WTC11 (cell line): ENCODE results near the gene KHDC1. TPM values are rescaled to one million over a fixed set of nuclear protein-coding genes. Genes with fewer than 3 reads are reported as not detected.

Experiments used
- ATAC-seq: fragments of 200-7000 bp; cut with Tn5 transposase; 2 replicates; pipeline ENCODE4 v1.10.0; 2021; ENCODE audit warnings: mild to moderate bottlenecking, moderate library complexity
- CTCF ChIA-PET: fragments of 300-600 bp; sonication (Branson Sonifier 250); formaldehyde crosslinking; loops from one replicate; lab custom pipeline; 2021; ENCODE audit warnings: antibody characterized with exemption; lab: Charles Lee
- POLR2A ChIA-PET: fragments of 350-600 bp; sonication (Branson Sonifier 250); formaldehyde crosslinking; loops from one replicate; lab custom pipeline; 2021; ENCODE audit warnings: antibody characterized with exemption; lab: Charles Lee
- DNase-seq: peaks from one replicate; pipeline ENCODE4 v3.0.0; 2021; ENCODE audit warnings: low spot score
- H3K27ac Mint-ChIP-seq: 2 replicates; pipeline ENCODE4 v1.8.0; 2021; ENCODE audit warnings: mixed read lengths
- H3K27me3 Mint-ChIP-seq: 2 replicates; pipeline ENCODE4 v1.8.0; 2021; ENCODE audit warnings: low read depth, mild to moderate bottlenecking, moderate library complexity, mixed read lengths
- H3K36me3 Mint-ChIP-seq: 2 replicates; pipeline ENCODE4 v1.8.0; 2021; ENCODE audit warnings: mixed read lengths
- H3K4me1 Mint-ChIP-seq: 2 replicates; pipeline ENCODE4 v1.8.0; 2022; ENCODE audit warnings: mixed read lengths
- H3K4me3 Mint-ChIP-seq: 2 replicates; pipeline ENCODE4 v1.8.0; 2021; ENCODE audit warnings: mild to moderate bottlenecking, moderate library complexity, mixed read lengths
- H3K9me3 Mint-ChIP-seq: 2 replicates; pipeline ENCODE4 v1.8.0; 2021; ENCODE audit warnings: mixed read lengths
- E2F1 ChIP-seq: sonication (generic); formaldehyde crosslinking; IDR thresholded peaks from 2 replicates; pipeline ENCODE4 v1.8.0; 2022; ENCODE audit warnings: mild to moderate bottlenecking, missing genetic modification reagents
- E2F4 ChIP-seq: sonication (generic); formaldehyde crosslinking; IDR thresholded peaks from 2 replicates; pipeline ENCODE4 v1.8.1; 2022; ENCODE audit warnings: low read depth, mild to moderate bottlenecking, moderate library complexity, missing genetic modification reagents, borderline replicate concordance
- FOXJ3 ChIP-seq: sonication (generic); formaldehyde crosslinking; IDR thresholded peaks from 2 replicates; pipeline ENCODE4 v1.9.0; 2021; ENCODE audit warnings: missing genetic modification reagents, mild to moderate bottlenecking, borderline replicate concordance
- FOXK1 ChIP-seq: sonication (generic); formaldehyde crosslinking; IDR thresholded peaks from 2 replicates; pipeline ENCODE4 v1.8.0; 2022; ENCODE audit warnings: mild to moderate bottlenecking, moderate library complexity, missing genetic modification reagents
- GABPB1 ChIP-seq: sonication (generic); formaldehyde crosslinking; IDR thresholded peaks from 2 replicates; pipeline ENCODE4 v1.8.1; 2023; ENCODE audit warnings: mild to moderate bottlenecking, missing genetic modification reagents
- HMGA2 ChIP-seq: fragments of 250-450 bp; sonication (Bioruptor Pico); IDR thresholded peaks from 2 replicates; pipeline ENCODE4 v1.4.0; 2021; ENCODE audit warnings: mild to moderate bottlenecking, moderate library complexity
- IRF2 ChIP-seq: sonication (generic); formaldehyde crosslinking; IDR thresholded peaks from 2 replicates; pipeline ENCODE4 v1.8.0; 2022; ENCODE audit warnings: low read depth, missing genetic modification reagents, borderline replicate concordance
- KAT7 ChIP-seq: sonication (generic); formaldehyde crosslinking; IDR thresholded peaks from 2 replicates; pipeline ENCODE4 v1.8.1; 2023; ENCODE audit warnings: missing genetic modification reagents, mild to moderate bottlenecking, borderline replicate concordance
- MXD4 ChIP-seq: fragments of 250-450 bp; sonication (Bioruptor Pico); IDR thresholded peaks from 2 replicates; pipeline ENCODE4 v1.8.0; 2021; ENCODE audit warnings: mild to moderate bottlenecking, moderate library complexity, borderline replicate concordance
- MYBL2 ChIP-seq: sonication (generic); formaldehyde crosslinking; IDR thresholded peaks from 2 replicates; pipeline ENCODE4 v1.8.1; 2023; ENCODE audit warnings: mild to moderate bottlenecking, moderate library complexity, missing genetic modification reagents
- NR3C1 ChIP-seq: sonication (generic); formaldehyde crosslinking; conservative IDR thresholded peaks from 2 replicates; pipeline ENCODE4 v1.8.1; 2023; ENCODE audit warnings: low read depth, mild to moderate bottlenecking, missing genetic modification reagents
- RELA ChIP-seq: sonication (generic); formaldehyde crosslinking; IDR thresholded peaks from 2 replicates; pipeline ENCODE4 v1.8.1; 2022; ENCODE audit warnings: missing genetic modification reagents, mild to moderate bottlenecking, borderline replicate concordance
- RORB ChIP-seq: fragments of 250-450 bp; sonication (Bioruptor Pico); IDR thresholded peaks from 2 replicates; pipeline ENCODE4 v1.9.0; 2021; ENCODE audit warnings: mild to moderate bottlenecking
- SMAD3 ChIP-seq: sonication (generic); formaldehyde crosslinking; IDR thresholded peaks from 2 replicates; pipeline ENCODE4 v1.8.0; 2022; ENCODE audit warnings: missing genetic modification reagents, mild to moderate bottlenecking, borderline replicate concordance
- STAT6 ChIP-seq: sonication (generic); formaldehyde crosslinking; conservative IDR thresholded peaks from 2 replicates; pipeline ENCODE4 v1.8.1; 2023; ENCODE audit warnings: mild to moderate bottlenecking, low read depth, missing genetic modification reagents, moderate library complexity
- TEAD4 ChIP-seq: sonication (generic); formaldehyde crosslinking; IDR thresholded peaks from 2 replicates; pipeline ENCODE4 v1.8.0; 2022; ENCODE audit warnings: mild to moderate bottlenecking, missing genetic modification reagents
- ZBTB21 ChIP-seq: sonication (generic); formaldehyde crosslinking; IDR thresholded peaks from 2 replicates; pipeline ENCODE4 v1.8.1; 2023; ENCODE audit warnings: mild to moderate bottlenecking, missing genetic modification reagents, borderline replicate concordance
- ZNF263 ChIP-seq: sonication (generic); formaldehyde crosslinking; IDR thresholded peaks from 2 replicates; pipeline ENCODE4 v1.8.1; 2022; ENCODE audit warnings: low read depth, mild to moderate bottlenecking, moderate library complexity, missing genetic modification reagents
- ZNF671 ChIP-seq: fragments of 250-450 bp; sonication (Bioruptor Pico); IDR thresholded peaks from 2 replicates; pipeline ENCODE4 v1.8.0; 2021; ENCODE audit warnings: mild to moderate bottlenecking
- total RNA-seq: library from RNA; stranded (reverse); gene quantifications from 3 replicates; pipeline ENCODE4 v1.2.3, GENCODE V29; 2021

The KHDC1 gene
- total RNA-seq, 1 experiment from 2014 or later: 8.9 TPM

GRCh38 chr6:73302339-73302738 is 39.3 kb upstream of the KHDC1 start (continued):
- TF ChIP-seq STAT6 (CRISPR knock-in tag) (no peak), HMGA2 (no peak), GABPB1 (CRISPR knock-in tag) (no peak), ZNF671 (CRISPR knock-in tag) (no peak), E2F4 (no peak), FOXJ3 (CRISPR knock-in tag) (no peak), NR3C1 (no peak), KAT7 (CRISPR knock-in tag) (no peak)

GRCh38 chr6:73299151-73299971 is 36.4 kb upstream of the KHDC1 start:
- Mint-ChIP-seq H3K4me1 (peaks cover 13% of the 10 kb centered on the region), H3K27me3 (no peaks in the 10 kb centered on the region), H3K27ac (peak overlapping the region; percentile 49; the same call in 1 of the 2 replicates), H3K36me3 (peaks cover 21% of the 10 kb centered on the region), H3K4me3 (no peak overlapping the region), H3K9me3 (peaks cover 7% of the 10 kb centered on the region)
- CTCF ChIA-PET: interaction anchor here (0.9 to 1.4 kb wide), 3 partner anchors 10 to 28 kb away, joined by 3 to 7 read pairs (median 3); no protein-coding TSS in a partner anchor
- DNase-seq (no peak), ATAC-seq (peak; percentile 60)
- POLR2A ChIA-PET: no interaction called here
- TF ChIP-seq TEAD4 (CRISPR knock-in tag) (no peak), STAT6 (CRISPR knock-in tag) (no peak), ZBTB21 (CRISPR knock-in tag) (no peak), IRF2 (CRISPR knock-in tag) (no peak), NR3C1 (no peak), RELA (CRISPR knock-in tag) (no peak), MXD4 (CRISPR knock-in tag) (no peak), E2F1 (CRISPR knock-in tag) (no peak), MYBL2 (no peak), RORB (CRISPR knock-in tag) (no peak), FOXK1 (CRISPR knock-in tag) (no peak), SMAD3 (CRISPR knock-in tag) (no peak), KAT7 (CRISPR knock-in tag) (no peak), ZNF263 (CRISPR knock-in tag) (no peak)
